Measurements from ENCODE around the gene SMC1A.

DNA sequence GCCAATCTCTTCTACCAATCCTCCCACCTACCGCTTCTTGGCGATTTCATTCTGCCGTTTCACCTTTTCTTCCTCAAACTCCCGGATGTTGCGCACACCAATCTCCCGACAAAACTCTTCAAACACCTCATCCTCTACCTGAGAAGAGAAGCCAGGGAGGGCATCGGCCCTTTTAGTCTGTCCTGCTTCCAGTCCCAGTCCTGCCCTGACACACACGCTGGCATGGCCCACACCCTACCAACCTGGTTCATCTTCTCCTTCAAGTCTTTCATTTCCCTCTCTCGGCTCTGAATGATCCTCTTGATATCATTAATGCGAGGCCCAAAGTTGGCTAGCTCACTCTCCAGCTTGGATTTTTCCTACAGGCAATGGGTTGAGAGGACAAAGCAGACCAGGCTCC, 18.9 kb downstream of the SMC1A start:
- TF ChIP-seq POLR2AphosphoS5 (IDR thresholded peaks at IDR 0.05; ENCODE audit: borderline replicate concordance, low read depth, low read length) (no peak), EZH2 (IDR thresholded peaks at IDR 0.05) (no peak)
